SK-N-SH treated with all-trans-retinoic acid at 6 μM for 48 hours (cell line): ENCODE measurements around the gene PTER.

Experiments
- ATAC-seq: fragments of 200-7000 bp; cut with Tn5 transposase; 3 replicates; pipeline ENCODE4 v1.9.1; 2020; ENCODE audit warnings: mild to moderate bottlenecking, moderate library complexity
- ARNTL ChIP-seq: fragments of 450-650 bp; formaldehyde crosslinking; IDR thresholded peaks from 2 replicates; pipeline ENCODE4 v1.5.0; 2020; ENCODE audit warnings: low read depth, mild to moderate bottlenecking, moderate library complexity, borderline replicate concordance
- RARB ChIP-seq: fragments of 250-450 bp; sonication (Bioruptor Pico); IDR thresholded peaks from 2 replicates; pipeline ENCODE4 v1.8.0; 2021; ENCODE audit warnings: mild to moderate bottlenecking, moderate library complexity
- ZFP3 ChIP-seq: fragments of 250-450 bp; sonication (Bioruptor Pico); IDR thresholded peaks from 2 replicates; pipeline ENCODE4 v1.5.0; 2020; ENCODE audit warnings: mild to moderate bottlenecking, moderate library complexity
- ZFP30 ChIP-seq: fragments of 450-650 bp; formaldehyde crosslinking; IDR thresholded peaks from 2 replicates; pipeline ENCODE4 v1.5.0; 2022; ENCODE audit warnings: mild to moderate bottlenecking, moderate library complexity
- TF ChIP-seq, protein P1 (sequence below): fragments of 250-450 bp; sonication (Bioruptor Pico); IDR thresholded peaks from 2 replicates; pipeline ENCODE4 v1.8.0; 2021; ENCODE audit warnings: low read depth, mild to moderate bottlenecking, moderate library complexity, borderline replicate concordance

Gene PTER

DNA sequence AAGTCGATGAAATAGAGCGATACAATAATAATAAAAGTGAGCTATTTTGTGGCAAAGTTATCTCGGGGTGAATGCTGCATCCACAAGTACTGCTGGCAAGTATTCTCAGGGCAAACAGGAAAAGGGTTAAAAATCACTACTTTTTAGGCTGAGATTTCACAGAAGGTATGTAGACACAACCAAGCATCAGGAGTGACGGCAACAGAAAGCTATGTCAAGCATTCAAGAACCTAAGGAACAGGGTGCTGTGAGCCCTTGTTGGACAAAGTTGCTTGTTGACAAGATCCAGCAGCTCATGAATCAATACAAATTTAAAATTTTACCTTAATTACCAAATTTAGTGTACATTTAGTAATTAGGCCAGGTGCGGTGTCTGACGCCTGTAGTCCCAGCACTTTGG, 126.1 kb downstream of the PTER start:
- no peak for ATAC-seq
- TF ChIP-seq ZFP30 (CRISPR knock-in tag) = no peak
- TF ChIP-seq, protein P1, sequence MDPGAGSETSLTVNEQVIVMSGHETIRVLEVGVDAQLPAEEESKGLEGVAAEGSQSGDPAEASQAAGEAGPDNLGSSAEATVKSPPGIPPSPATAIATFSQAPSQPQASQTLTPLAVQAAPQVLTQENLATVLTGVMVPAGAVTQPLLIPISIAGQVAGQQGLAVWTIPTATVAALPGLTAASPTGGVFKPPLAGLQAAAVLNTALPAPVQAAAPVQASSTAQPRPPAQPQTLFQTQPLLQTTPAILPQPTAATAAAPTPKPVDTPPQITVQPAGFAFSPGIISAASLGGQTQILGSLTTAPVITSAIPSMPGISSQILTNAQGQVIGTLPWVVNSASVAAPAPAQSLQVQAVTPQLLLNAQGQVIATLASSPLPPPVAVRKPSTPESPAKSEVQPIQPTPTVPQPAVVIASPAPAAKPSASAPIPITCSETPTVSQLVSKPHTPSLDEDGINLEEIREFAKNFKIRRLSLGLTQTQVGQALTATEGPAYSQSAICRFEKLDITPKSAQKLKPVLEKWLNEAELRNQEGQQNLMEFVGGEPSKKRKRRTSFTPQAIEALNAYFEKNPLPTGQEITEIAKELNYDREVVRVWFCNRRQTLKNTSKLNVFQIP (CRISPR knock-in tag) = no peak
- no peak for TF ChIP-seq ARNTL (CRISPR knock-in tag)
- TF ChIP-seq ZFP3 (CRISPR knock-in tag) = no peak
- no peak for TF ChIP-seq RARB
